ENCODE measurements around the gene CTDSP1.

GRCh38 chr2:218387369-218388194, 12.1 kb upstream of the CTDSP1 start:
- TF ChIP-seq EP300 (IDR thresholded peaks at IDR 0.05; ENCODE audit: borderline replicate concordance) (no peak), CEBPB (IDR thresholded peaks at IDR 0.05) (no peak), TAF1 (IDR thresholded peaks at IDR 0.05; ENCODE audit: low read depth) (no peak), USF1 (IDR thresholded peaks at IDR 0.05) (no peak)

Data from Ishikawa (cell line).